Tibial artery (tissue), 4 donors: ENCODE results near the gene NFE2L2.
A peak's percentile ranks its signal among the peaks of the same experiment; 100 is the strongest.
"Not testable (repeated sequence)": the region's sequence is repeated elsewhere in the genome, so short reads cannot be mapped to it uniquely, and the experiment has no call there.

ENCODE experiments used
- DNase-seq, 2 donors: peaks; one replicate each; pipeline ENCODE4 v3.0.0-alpha.2; 2019
- H3K27ac ChIP-seq, 2 donors: fragments of 200-600 bp; sonication (generic) in 1 of 2; 1 replicate in 1 of 2; 2 replicates in 1 of 2; pipeline ENCODE4 v1.5.1; 2018 to 2019; ENCODE audit warnings: mild to moderate bottlenecking in 1 of 2
- H3K27me3 ChIP-seq, 2 donors: fragments of 200-600 bp; sonication (generic) in 1 of 2; one replicate each; pipeline versions ENCODE4 v1.5.1 to v1.6.0; 2016 to 2019
- H3K36me3 ChIP-seq, 3 donors: fragments of 200-600 bp; sonication (generic) in 2 of 3; one replicate each; pipeline ENCODE4 v1.5.1; 2016 to 2019; ENCODE audit warnings: mild to moderate bottlenecking in 2 of 3
- H3K4me1 ChIP-seq, 4 donors: fragments of 200-600 bp; sonication (generic) in 2 of 4; 1 replicate in 3 of 4; 2 replicates in 1 of 4; pipeline ENCODE4 v1.5.1; 2016 to 2019
- H3K4me3 ChIP-seq, 2 donors: fragments of 200-600 bp; sonication (generic) in 1 of 2; 1 replicate in 1 of 2; 2 replicates in 1 of 2; pipeline ENCODE4 v1.5.1; 2018 to 2019; ENCODE audit warnings: mild to moderate bottlenecking in 2 of 2
- H3K9me3 ChIP-seq, 3 donors: fragments of 200-600 bp; sonication (generic) in 1 of 3; one replicate each; pipeline ENCODE4 v1.5.1; 2016 to 2019
- CTCF ChIP-seq, 2 experiments: fragments of 200-600 bp in 1 of 2; fragments of 450-650 bp in 1 of 2; IDR thresholded peaks; one replicate each; pipeline ENCODE4 v1.5.1; 2017 to 2019; ENCODE audit warnings: antibody characterized with exemption in 2 of 2, mild to moderate bottlenecking in 1 of 2, moderate library complexity in 1 of 2
- intact Hi-C: fragments of 100-400 bp; cut with DNase I; formaldehyde crosslinking; loops from one replicate; pipeline ENCODE4 v1.15.0; 2023; ENCODE audit warnings: low total_unique reads

Gene NFE2L2

GRCh38 chr2:177193240-177193639 lies 71.3 kb downstream of the NFE2L2 start:
- H3K36me3 ChIP-seq, result no peaks in the 10 kb centered on the region
- no peak overlapping the region for H3K4me3 ChIP-seq
- intact Hi-C loops, result no loop called here
- H3K9me3 ChIP-seq, result no peaks in the 10 kb centered on the region
- no peaks in the 10 kb centered on the region for H3K4me1 ChIP-seq
- H3K27me3 ChIP-seq, result no peaks in the 10 kb centered on the region
- DNase-seq, result no peak
- TF ChIP-seq CTCF (IDR thresholded peaks at IDR 0.05), result no peak
- H3K27ac ChIP-seq, result no peak overlapping the region

- Histone ChIP-seq H3K4me1 (no peaks in the 10 kb centered on the region), H3K4me3 (no peak overlapping the region), H3K36me3 (no peaks in the 10 kb centered on the region), H3K27ac (no peak overlapping the region), H3K9me3 (no peaks in the 10 kb centered on the region), H3K27me3 (no peaks in the 10 kb centered on the region)
- no peak for DNase-seq
- no peak for TF ChIP-seq CTCF (IDR thresholded peaks at IDR 0.05)
- intact Hi-C loops, result no loop called here
These were observed 71.7 kb downstream of the NFE2L2 start for GRCh38 chr2:177192788-177193187.

GRCh38 chr2:177190941-177191340 lies 73.6 kb downstream of the NFE2L2 start:
- Histone ChIP-seq H3K4me1 (no peaks in the 10 kb centered on the region), H3K27me3 (no peaks in the 10 kb centered on the region), H3K27ac (no peak overlapping the region), H3K36me3 (no peaks in the 10 kb centered on the region), H3K9me3 (no peaks in the 10 kb centered on the region), H3K4me3 (no peak overlapping the region)
- TF ChIP-seq CTCF (IDR thresholded peaks at IDR 0.05), result no peak
- no peak for DNase-seq
- intact Hi-C loops, result no loop called here

GRCh38 chr2:177188482-177189469 lies 75.8 kb downstream of the NFE2L2 start:
- H3K9me3 ChIP-seq, result no peaks in the 10 kb centered on the region
- no peaks in the 10 kb centered on the region for H3K27me3 ChIP-seq
- intact Hi-C loops, result no loop called here
- H3K27ac ChIP-seq, result no peak overlapping the region
- no peak overlapping the region for H3K4me3 ChIP-seq
- H3K36me3 ChIP-seq, result no peaks in the 10 kb centered on the region
- no peak for DNase-seq
- H3K4me1 ChIP-seq, result no peaks in the 10 kb centered on the region
- no peak for TF ChIP-seq CTCF (IDR thresholded peaks at IDR 0.05)

GRCh38 chr2:177187631-177188312 lies 76.8 kb downstream of the NFE2L2 start:
- Histone ChIP-seq H3K9me3 (no peaks in the 10 kb centered on the region), H3K4me3 (no peak overlapping the region), H3K27me3 (no peaks in the 10 kb centered on the region), H3K36me3 (no peaks in the 10 kb centered on the region), H3K4me1 (no peaks in the 10 kb centered on the region), H3K27ac (no peak overlapping the region)
- peak in 1 of 2 donors; percentile 26 for DNase-seq
- intact Hi-C loops, result no loop called here
- TF ChIP-seq CTCF (IDR thresholded peaks at IDR 0.05), result no peak

GRCh38 chr2:177186038-177186437 lies 78.5 kb downstream of the NFE2L2 start:
- H3K9me3 ChIP-seq, H3K4me3 ChIP-seq, intact Hi-C loops, H3K27ac ChIP-seq, H3K27me3 ChIP-seq, H3K4me1 ChIP-seq, DNase-seq, H3K36me3 ChIP-seq: not testable (repeated sequence)
